ENCODE results near the gene ANKRD11.

Gene ANKRD11

GRCh38 chr16:89407925-89408300 lies 82.4 kb downstream of the ANKRD11 start:
- Histone ChIP-seq H3K79me2 (ENCODE audit: control insufficient read depth, low read length) (peaks cover 100% of the 10 kb centered on the region), H3K4me1 (ENCODE audit: control insufficient read depth, low read length) (peaks cover 70% of the 10 kb centered on the region), H3K9me3 (ENCODE audit: control insufficient read depth, insufficient read depth, low read length) (no peaks in the 10 kb centered on the region), H3K4me3 (ENCODE audit: low read length) (no peak overlapping the region), H4K20me1 (ENCODE audit: control insufficient read depth, insufficient read depth, low read depth, low read length) (peaks cover 60% of the 10 kb centered on the region), H3K36me3 (ENCODE audit: control insufficient read depth, low read length) (peaks cover 3% of the 10 kb centered on the region; the same call in 1 of the 2 replicates), H3K4me2 (ENCODE audit: low read length) (no peak overlapping the region), H3K27me3 (ENCODE audit: control insufficient read depth, low read length) (no peaks in the 10 kb centered on the region), H3K9me2 (replicated peaks; ENCODE audit: control insufficient read depth, low read length) (no peaks in the 10 kb centered on the region), H3F3A (ENCODE audit: control insufficient read depth, insufficient read depth) (no peaks in the 10 kb centered on the region), H3K27ac (ENCODE audit: low read depth, low read length) (no peak overlapping the region)
- no peak for TF ChIP-seq EZH2phosphoT487 (IDR thresholded peaks at IDR 0.05; ENCODE audit: borderline replicate concordance, low read length)
- TF ChIP-seq, protein P1, sequence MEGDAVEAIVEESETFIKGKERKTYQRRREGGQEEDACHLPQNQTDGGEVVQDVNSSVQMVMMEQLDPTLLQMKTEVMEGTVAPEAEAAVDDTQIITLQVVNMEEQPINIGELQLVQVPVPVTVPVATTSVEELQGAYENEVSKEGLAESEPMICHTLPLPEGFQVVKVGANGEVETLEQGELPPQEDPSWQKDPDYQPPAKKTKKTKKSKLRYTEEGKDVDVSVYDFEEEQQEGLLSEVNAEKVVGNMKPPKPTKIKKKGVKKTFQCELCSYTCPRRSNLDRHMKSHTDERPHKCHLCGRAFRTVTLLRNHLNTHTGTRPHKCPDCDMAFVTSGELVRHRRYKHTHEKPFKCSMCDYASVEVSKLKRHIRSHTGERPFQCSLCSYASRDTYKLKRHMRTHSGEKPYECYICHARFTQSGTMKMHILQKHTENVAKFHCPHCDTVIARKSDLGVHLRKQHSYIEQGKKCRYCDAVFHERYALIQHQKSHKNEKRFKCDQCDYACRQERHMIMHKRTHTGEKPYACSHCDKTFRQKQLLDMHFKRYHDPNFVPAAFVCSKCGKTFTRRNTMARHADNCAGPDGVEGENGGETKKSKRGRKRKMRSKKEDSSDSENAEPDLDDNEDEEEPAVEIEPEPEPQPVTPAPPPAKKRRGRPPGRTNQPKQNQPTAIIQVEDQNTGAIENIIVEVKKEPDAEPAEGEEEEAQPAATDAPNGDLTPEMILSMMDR (IDR thresholded peaks at IDR 0.05; ENCODE audit: low read depth, low read length, poor library complexity, severe bottlenecking): no peak

- Histone ChIP-seq H3K4me1 (ENCODE audit: control insufficient read depth, low read length) (peaks cover 67% of the 10 kb centered on the region), H3K4me2 (ENCODE audit: low read length) (no peak overlapping the region)
Measured at GRCh38 chr16:89407282-89407924, 83.0 kb downstream of the ANKRD11 start.

DNA sequence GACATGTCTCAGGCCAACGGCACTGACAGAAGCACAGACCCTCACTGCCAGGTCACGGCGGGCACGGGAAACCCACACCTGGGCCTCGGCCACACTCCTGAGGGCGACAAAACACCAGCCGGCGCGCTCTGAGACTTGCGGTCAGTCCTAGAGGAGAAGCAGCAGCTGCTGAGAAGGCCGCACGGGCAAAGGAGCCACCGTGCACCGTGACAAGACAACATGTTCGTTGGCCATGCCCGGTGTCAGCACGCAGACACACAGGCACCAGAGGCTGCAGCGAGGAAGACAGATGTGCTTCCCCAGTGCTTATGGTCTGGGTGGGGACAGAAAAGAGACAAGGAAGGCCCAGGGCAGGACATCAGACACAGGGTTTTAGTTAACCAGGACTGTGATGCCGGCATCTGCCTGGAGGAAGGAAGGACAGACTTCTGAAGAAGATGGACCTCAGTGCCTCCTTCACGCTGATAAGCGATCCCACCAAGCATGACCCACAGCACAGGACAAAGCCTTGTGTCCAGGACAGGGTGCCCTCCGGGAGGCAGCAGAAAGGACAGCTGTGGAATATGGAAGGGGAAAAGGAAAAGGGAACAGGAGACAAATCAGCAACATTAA lies 84.0 kb downstream of the ANKRD11 start:
- no peaks in the 10 kb centered on the region for H3K9me2 ChIP-seq (replicated peaks; ENCODE audit: control insufficient read depth, low read length)
- H3K4me3 ChIP-seq (ENCODE audit: low read length): no peak overlapping the region
- peaks cover 100% of the 10 kb centered on the region for H3K79me2 ChIP-seq (ENCODE audit: control insufficient read depth, low read length)
- TF ChIP-seq, protein P1 (IDR thresholded peaks at IDR 0.05; ENCODE audit: low read depth, low read length, poor library complexity, severe bottlenecking): no peak
- no peak for TF ChIP-seq EZH2phosphoT487 (IDR thresholded peaks at IDR 0.05; ENCODE audit: borderline replicate concordance, low read length)
- H3K27me3 ChIP-seq (ENCODE audit: control insufficient read depth, low read length): no peaks in the 10 kb centered on the region
- peaks cover 60% of the 10 kb centered on the region for H3K4me1 ChIP-seq (ENCODE audit: control insufficient read depth, low read length)
- H4K20me1 ChIP-seq (ENCODE audit: control insufficient read depth, insufficient read depth, low read depth, low read length): peaks cover 60% of the 10 kb centered on the region
- no peaks in the 10 kb centered on the region for H3K9me3 ChIP-seq (ENCODE audit: control insufficient read depth, insufficient read depth, low read length)
- peaks cover 3% of the 10 kb centered on the region; the same call in 1 of the 2 replicates for H3K36me3 ChIP-seq (ENCODE audit: control insufficient read depth, low read length)
- H3K27ac ChIP-seq (ENCODE audit: low read depth, low read length): no peak overlapping the region
- no peak overlapping the region for H3K4me2 ChIP-seq (ENCODE audit: low read length)
- no peaks in the 10 kb centered on the region for H3F3A ChIP-seq (ENCODE audit: control insufficient read depth, insufficient read depth)

More at GRCh38 chr16:89407282-89407924, 83.0 kb downstream of the ANKRD11 start:
- H3K9me3 ChIP-seq (ENCODE audit: control insufficient read depth, insufficient read depth, low read length): no peaks in the 10 kb centered on the region
- peaks cover 3% of the 10 kb centered on the region; the same call in 1 of the 2 replicates for H3K36me3 ChIP-seq (ENCODE audit: control insufficient read depth, low read length)
- no peak overlapping the region for H3K27ac ChIP-seq (ENCODE audit: low read depth, low read length)
- H3K9me2 ChIP-seq (replicated peaks; ENCODE audit: control insufficient read depth, low read length): no peaks in the 10 kb centered on the region
- no peaks in the 10 kb centered on the region for H3F3A ChIP-seq (ENCODE audit: control insufficient read depth, insufficient read depth)
- TF ChIP-seq, protein P1 (IDR thresholded peaks at IDR 0.05; ENCODE audit: low read depth, low read length, poor library complexity, severe bottlenecking): no peak
- TF ChIP-seq EZH2phosphoT487 (IDR thresholded peaks at IDR 0.05; ENCODE audit: borderline replicate concordance, low read length): no peak
- H3K4me3 ChIP-seq (ENCODE audit: low read length): no peak overlapping the region
- no peaks in the 10 kb centered on the region for H3K27me3 ChIP-seq (ENCODE audit: control insufficient read depth, low read length)
- H4K20me1 ChIP-seq (ENCODE audit: control insufficient read depth, insufficient read depth, low read depth, low read length): peaks cover 58% of the 10 kb centered on the region
- H3K79me2 ChIP-seq (ENCODE audit: control insufficient read depth, low read length): peaks cover 100% of the 10 kb centered on the region

All from DOHH2 (cell line).